NCI-H1092 (cell line): ENCODE data around the gene PHLPP1.

Source experiments
- DNase-seq: peaks from one replicate; lab custom pipeline; 2025; lab: John Stamatoyannopoulos, UW

The PHLPP1 gene

DNA sequence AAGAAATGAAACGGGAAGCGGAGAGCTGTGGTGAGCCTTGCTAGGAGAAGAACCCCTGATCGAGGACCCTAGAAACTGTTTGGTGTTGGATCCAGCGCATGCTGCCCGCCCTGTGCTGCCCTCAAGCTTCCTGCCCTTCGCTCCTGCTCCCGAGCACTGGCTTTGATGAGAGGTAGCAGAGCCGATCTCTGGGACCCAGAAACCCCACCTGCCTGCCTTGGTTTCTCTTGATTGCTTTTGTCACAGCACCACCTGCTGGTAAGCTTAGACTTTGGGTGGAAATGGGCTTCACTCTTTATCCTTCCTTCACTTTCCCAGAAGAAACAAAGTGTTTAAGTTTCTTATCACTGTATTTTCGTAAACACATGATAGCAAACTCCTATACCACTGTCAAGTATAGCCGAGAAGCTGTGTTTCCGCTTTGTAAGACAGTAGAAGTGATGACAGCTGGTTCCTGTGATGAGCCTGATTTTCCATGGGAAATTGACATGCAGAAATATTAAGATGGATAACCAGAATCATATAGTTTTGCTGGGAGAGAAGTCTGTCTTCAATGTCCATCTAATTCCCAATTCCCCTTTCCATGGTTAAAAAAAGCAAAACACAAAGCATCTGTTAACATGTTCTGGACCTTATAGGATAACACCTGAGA is 267.4 kb downstream of the PHLPP1 start:
- DNase-seq = peak; percentile 51

DNA sequence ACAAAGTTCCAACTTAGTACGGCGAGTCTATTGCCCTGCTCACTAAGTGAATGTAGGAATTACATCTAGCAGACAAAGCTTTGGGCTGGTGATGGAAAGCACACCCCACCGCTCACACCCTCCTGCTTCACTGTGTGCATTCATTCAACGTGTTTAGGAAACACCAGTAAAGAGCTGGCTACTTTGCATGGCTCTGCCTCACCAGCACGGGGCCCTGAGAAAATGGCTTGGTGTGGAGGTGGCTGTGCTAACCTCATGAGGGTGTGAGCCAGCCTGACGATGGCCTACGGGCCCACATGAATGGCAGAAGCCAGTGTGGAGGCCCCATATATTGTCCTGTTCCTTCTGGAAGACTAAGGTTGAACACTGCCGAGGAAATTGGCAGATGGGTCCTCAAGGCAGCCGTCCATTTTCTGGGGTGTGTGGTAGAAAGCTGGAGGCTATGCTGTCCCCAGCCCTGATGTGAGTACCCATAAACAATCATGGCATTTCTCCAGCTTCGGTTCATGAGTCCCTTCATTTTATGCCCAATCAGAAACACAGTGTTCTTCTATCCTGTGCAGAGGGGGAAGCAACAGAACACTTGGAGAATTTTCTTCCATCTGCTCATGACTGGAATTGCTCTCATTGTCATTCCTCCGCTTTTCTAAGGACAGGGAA is 269.4 kb downstream of the PHLPP1 start:
- DNase-seq = no peak

DNA sequence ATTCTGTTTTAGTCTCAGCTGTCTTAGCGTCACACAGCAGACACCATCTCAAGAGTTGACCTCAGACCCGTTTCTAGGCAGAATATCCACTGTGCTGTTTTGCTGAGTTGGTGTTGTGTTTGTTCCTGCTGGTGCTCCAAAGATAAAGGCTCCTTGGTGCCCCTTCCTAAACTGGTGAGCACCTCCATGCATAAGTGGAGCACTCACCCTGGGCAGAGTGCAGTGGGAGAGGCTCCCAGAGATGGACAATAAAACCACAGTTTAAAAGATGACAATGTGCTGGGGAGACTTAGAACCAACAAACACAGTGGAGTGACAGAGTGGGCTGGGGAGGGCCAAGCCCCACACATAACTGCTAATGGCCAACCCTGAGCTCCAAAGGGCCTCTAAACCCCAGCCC is 271.1 kb downstream of the PHLPP1 start:
- DNase-seq = no peak

DNA sequence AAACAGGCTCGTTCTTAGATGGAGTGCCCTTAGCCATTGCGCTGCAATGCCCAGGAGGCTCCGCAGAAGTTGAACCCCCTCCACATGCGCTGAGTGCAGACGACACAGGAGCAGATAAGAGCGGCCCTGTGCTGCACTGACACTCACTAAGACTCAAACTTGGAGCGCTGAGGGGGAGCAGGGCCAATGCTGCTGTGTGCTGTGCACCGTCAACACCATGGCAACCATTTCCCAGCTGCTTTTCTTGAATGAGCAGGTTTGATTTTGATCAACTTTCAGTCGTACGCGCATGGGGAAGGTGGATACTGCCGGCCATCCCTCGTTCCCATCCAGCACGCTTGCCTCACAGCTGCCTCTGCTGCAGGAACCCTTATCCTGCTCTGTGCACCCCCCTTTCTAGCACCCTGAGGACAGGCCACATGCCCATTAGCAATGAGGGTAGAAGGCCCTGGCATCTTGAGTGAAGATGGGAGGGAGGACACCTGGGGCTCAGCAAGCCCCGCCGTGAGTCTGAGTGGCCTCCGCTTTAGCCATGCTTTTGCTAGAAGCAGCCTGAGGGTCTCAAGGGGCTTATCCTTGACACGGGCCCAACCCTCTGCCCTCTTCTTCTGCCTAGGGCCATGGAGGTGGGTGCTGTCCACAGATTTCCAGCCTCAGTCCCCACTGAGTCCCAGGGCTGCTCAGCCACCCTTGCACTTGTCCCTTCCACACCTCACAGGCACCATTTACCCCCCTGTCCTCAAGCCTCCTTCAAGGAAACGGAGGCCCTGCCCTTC is 271.9 kb downstream of the PHLPP1 start:
- no peak for DNase-seq

DNA sequence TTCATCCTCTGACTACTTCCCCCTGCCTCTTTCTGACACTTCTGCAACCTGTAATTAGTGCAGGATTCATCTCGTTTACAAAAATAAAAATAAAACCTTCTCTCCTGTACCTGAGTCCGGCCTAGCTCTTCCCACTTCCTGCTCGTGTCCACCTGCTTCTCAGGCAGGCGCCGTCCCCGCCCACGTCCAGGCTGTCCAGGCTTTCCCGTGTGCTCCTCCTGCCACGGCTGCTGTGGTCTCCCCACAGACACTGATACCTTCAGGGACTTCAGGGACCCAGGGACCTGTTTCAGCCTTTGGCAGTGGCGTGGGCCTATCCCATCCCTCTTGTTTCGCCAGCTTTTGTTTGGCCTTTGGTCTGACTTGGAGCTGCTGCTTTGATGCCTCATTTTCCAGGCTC is 272.5 kb downstream of the PHLPP1 start:
- no peak for DNase-seq

DNA sequence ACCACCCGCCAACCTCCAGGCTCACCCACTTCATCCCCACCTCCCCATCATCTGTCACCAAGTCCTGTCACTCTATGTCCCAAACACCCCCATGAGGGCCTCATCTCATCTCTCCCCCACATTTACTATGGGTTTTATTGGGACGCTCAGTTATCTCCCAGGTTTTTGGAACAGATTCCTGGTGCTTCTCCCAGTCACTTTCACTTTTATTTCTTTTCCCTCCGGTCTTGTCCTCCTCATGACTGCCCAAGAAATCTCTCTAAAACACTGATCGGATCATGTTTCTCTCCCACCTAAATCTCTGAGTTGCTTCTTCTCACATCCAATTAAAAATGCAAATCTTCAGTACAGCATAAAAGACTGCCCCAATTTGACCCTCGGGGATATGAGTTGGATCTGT is 273.1 kb downstream of the PHLPP1 start:
- DNase-seq = no peak

DNA sequence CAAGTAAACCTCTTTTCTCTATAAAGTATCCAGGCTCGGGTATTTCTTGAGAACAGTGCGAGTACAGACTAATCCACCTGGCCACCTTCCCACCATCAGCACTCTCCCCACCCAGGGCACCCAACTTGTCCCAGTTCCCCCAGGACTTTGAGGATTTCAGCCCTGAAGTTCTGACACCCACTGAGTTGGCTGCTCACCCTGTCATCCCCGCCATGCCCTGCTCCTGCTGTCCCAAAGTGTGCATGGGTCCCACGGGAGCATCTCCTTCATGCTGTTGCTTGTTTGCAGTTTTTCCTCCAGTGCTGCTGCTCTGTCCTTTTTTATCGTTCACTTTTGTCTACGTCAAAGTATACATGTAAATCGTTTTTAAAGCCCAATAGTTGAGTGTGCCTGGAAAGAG is 273.9 kb downstream of the PHLPP1 start:
- DNase-seq = no peak

DNA sequence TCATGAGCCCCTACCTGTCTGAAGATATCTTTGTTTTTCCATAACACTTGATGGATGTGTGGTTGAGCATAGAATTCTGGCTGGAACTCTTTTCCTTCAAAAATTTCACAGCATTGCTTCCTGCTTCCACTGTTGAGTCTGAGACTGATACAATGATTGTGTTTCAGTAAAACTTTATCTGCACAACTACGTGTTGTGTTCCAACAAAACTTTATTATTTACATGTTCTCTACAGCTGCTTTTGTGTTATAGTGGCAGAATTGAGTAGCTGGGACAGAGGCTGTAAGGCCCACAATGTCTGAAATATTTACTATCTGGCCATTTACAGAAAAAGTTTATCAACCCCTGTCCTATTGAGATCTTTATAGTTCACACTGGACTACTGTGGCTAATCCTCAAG is 275.3 kb downstream of the PHLPP1 start:
- DNase-seq = no peak

DNA sequence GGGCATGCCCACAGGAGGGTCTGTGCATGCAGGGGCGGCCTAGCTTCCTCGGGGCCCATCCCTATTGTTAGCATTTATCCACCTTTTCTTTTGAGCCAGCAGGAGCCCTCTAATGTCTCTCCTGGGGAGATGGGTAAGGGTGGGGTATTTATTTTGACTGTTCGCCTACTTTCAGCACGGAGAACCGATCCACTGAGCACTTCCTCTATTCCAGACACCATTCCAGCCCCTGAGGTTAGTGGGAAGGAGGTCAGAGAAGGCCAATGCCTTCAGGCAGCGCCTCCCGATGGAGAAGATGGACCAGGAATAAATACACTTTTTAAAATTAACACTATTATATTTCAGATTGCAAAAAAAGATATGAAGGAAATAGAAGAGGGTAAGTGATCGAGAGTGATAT is 276.0 kb downstream of the PHLPP1 start:
- no peak for DNase-seq

DNA sequence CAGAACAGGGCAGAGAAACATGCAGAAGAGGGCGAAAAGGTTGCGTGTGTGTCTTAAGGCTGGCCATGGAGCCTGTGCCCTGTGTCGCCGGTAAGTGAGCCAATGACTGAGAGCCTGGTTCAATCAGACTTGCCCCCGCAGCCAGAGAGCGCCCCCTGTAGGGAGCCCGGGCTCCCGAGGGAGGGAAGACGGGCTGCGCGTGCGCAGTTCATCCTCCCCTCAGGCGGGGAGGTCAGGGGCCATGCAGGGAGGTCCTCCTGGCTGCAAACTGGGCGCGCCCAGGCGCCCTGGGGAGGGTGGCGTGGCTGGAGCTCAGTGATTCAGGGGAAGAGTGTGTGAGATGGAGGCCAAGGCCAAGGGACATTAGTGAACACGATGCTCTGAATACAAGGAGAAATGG is 276.6 kb downstream of the PHLPP1 start:
- no peak for DNase-seq

DNA sequence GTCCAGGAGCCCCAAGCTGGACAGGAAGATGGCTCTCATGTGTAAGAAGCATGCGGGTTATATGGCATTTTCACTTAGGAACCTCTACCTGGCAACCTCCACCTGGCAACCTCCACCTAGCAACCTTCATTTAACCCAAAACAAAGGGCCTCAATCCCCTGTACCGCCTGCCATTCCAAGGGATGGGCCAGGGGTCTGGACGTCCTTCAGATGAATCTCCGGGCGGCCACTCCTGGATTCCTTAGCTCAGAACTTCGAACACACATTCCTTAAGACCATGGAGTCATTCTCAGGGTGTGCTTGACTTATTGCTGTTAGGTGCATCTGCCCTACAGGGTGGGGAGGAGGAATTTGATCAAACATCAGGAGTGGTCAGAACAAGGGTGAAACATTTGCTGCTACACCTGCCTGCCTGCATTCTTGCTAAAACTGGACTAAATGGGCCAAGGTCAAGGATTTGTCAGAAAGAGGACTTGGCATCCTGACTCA is 277.6 kb downstream of the PHLPP1 start:
- no peak for DNase-seq

DNA sequence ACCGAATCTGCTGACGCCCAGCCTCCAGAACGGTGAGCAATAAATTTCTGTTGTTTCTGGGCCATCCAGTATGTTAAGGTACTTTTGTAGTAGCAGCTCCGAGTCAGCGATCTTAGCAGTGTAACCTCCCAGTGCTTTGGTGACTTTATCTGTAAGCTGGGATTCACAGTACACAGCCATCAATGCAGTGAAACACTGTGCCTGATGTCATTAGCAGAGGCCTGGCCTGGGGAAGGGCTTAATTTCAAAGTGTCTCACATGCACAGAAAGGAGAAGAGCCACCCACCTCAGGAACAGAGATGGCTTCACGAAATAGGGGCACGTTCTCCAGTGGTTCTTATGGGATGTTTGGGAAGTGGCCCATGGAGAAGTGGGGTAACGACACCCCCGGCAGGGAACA is 281.2 kb downstream of the PHLPP1 start:
- DNase-seq = no peak

DNA sequence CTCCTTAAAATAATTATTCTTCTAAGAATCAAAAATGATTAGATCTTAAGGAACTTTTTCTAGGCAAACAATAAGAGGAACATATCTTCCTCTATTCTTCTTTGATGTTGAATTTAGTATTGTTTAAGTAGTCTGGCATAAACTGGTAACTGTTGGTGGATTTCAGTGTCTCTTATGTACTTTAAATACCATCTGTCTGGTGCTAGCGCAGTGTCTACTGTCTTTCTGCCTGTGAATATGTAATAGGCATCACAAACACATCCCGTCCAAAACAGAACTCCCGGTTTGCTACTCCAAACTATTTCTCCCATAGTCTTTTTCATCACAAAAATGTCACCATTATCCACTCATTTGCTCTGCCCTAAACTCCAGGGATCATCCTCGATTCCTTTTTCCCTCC is 281.7 kb downstream of the PHLPP1 start:
- DNase-seq = no peak

DNA sequence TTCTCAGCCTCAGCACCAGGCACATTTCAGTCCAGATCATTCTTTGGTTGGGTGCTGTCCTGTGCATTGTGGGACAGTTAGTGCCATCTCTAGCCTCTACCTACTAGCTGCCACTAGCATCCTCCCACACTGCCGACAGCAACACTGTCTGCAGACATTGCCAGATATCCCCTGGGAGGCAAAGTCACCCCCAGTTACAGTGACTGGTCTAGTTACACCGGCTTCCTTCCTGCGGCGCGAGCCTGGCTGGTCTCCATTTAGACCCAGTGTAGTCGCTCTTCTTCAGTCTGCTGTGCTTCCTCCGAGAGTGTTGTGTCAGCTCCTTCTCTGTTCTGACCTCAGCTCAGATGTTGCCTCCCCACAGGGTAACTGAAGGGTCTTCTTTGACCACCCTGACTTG is 283.1 kb downstream of the PHLPP1 start:
- DNase-seq = no peak

DNA sequence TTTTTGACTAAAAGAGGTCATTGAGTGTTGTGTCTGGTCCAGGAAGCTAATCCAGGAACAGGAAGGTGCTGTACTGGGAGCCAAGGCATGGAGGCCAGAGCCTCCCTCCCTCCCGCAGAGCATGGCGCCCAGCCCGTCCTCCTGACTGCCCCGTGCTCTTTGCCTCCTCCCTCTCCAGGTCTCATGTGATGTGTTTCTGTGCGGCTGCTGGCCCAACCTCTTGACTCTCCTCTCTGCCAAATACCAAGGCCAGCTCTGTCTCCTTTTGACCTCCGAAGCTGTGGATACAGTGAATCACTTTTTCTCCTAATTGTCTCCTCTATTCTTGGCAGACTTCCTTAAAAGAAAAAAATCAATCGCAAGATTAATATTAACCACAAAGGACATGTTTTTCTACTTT is 284.1 kb downstream of the PHLPP1 start:
- no peak for DNase-seq

DNA sequence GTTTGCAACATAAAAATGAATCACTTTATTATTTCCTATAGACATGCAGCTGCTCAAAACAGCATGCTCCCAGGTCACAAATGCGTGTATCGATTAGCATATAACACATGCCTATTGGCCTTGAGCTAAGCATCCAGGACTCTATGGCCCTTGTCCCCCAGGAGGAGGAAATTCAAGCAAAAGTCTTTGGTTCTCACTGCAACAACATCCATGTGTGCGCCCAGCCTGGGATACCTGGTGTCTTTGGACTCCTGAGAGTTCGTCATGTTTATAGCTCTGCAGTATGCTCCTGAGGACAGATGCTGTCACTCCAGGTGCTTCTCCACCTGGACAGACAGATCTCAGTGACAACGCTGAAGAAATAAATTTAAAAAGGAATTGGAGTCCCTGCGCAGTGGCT is 284.6 kb downstream of the PHLPP1 start:
- DNase-seq = no peak

DNA sequence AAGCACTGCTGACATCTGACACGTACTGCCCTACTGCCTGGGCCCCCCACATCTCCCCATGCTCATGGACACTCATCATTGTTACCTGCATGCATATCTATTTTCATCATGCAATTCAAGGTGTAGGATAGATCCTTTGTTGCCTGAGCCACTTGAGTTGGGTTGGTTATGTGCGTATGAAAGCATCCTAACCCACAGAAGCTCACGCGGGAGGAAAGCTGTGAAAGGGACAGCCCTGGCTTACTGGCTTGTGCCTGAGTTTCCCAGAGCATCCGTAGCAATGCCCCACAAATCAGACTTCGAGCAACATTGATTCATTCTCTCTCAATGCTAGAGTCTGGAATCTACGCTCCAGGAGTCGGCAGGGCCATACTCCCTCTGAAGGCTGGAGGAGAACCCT is 285.5 kb downstream of the PHLPP1 start:
- DNase-seq = no peak

DNA sequence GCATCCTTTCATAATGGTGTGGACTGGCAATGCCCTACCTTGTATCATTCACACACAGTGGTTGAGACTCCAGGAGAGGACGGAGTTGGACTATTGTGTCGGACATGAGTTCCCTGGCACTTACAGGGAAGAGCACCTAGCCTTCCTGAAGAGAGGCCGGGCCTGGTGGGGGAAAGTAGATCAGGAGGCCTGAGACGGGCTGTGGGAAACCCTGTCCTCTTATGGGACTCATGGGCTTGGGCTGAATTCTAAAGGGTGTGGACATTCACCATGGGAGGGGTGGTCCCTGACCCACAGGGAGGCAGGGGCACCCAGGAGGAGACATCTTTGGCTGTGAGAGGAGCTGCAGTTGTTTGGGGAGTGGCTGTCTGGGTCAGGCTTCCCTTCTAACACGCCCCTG is 286.5 kb downstream of the PHLPP1 start:
- no peak for DNase-seq

DNA sequence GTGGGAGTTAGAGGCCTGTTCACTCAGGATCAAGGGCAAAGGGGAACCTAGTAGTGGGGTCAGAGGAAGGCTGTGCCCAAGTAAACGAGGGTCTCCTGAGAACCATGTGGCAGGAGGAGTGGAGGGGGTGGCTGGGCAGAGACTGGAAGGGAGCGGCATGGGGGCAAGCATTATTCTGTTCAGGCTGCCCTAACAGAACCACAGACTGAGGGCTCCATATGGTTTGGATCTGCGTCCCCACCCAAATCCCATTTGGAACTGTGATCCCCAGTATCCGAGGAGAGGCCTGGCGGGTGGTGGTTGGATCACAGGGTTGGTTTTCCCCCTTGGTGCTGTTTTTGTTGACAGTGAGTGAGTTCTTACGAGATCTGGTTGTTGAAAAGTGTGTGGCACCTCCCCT is 287.0 kb downstream of the PHLPP1 start:
- no peak for DNase-seq

DNA sequence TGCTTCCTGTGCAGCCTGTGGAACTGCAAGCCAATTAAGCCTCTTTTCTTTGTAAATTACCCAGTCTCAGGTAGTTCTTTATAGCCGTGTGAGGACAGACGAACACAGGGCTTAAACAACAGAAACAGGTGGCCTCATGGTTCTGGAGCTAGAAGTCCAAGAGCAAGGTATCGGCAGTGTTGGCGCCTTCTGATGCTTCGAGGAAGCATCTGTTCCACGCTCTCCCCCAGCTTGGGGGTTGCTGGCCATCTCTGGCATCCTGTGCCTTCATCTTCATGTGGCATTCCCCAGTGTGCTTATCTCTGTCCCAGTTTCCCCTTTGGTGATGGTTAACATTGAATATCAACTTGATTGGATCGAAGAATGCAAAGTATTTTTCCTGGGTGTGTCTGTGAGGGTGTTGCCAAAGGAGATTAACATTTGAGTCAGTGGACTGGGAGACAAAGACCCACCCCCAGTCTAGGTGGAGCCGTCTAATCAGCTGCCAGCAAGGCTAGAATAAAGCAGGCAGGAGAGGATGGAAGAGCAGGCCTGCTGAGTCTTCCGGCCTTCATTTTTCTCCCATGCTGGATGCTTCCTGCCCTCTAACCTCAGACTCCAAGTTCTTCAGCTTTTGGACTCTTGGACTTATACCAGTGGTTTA is 287.6 kb downstream of the PHLPP1 start:
- no peak for DNase-seq

DNA sequence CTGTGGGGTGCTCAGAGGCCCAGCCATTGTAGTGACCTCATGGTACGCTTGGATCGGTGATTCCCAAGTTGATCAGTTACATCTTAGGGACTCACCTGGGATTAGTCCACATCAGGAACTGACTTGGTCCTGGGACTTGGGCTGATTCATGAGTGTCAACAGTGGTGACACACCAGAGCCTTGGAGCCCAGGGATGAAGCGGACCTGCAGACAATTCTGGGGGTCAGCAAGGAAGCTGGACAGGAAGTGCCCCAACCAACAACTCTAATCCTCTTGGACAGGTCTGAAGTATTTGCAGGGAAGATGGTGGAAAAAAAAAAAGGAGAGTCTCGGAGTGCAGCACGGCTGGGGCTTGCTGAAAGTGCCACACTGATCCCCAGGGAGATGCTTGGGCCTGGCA is 288.6 kb downstream of the PHLPP1 start:
- DNase-seq = no peak

DNA sequence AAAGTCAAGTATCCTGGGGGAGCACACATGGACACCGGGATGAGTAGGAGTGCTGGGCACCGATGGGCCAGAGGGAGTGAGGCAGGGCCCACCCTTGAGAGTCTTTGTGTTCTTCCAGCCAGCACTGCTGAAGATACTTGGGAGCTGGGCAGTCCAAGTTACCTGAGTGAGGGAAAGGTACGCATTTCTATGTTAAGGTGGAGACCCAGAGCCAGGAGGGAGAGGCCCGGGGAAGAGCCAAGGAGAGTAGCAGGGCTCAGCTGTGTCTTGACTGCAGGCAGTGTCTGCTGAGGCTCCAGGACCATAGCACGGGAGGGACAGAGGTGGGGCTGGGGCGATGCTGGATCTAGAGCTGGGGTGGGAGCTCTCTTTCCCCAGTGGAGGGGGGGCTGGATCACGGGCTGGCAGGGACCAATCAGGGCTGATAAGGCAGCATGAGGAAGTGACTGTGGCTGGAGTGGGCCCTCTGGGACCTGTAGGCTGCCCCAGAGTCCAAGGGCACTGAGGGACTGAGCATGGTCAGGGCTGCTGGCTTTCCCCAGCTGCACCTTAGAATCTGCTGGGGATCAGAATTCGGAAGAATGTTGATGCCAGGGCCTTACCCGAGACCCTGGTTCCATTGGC is 289.2 kb downstream of the PHLPP1 start:
- DNase-seq = no peak
